Calu3 (cell line): ENCODE data around the gene SLIT3. TPM values are rescaled to one million over a fixed set of nuclear protein-coding genes. Genes with fewer than 3 reads are reported as not detected.

Experiments used
- BruUV-seq: library from RNA; stranded (reverse); fragments of 400-500 nt; replicated peaks from 2 replicates; lab custom pipeline; 2021; lab: Mats Ljungman, UMichigan
- CTCF ChIA-PET: fragments of 300-600 bp; sonication (Branson Sonifier 250); formaldehyde crosslinking; loops from one replicate; lab custom pipeline; 2022; ENCODE audit warnings: antibody characterized with exemption; lab: Charles Lee
- DNase-seq: peaks from one replicate; pipeline ENCODE4 v3.0.0; 2022
- H3K27ac Mint-ChIP-seq: one replicate; pipeline ENCODE4 v1.8.0; 2022; ENCODE audit warnings: mixed read lengths; ENCODE audit not compliant: unreplicated experiment
- H3K27me3 Mint-ChIP-seq: one replicate; pipeline ENCODE4 v1.8.0; 2022; ENCODE audit warnings: mixed read lengths; ENCODE audit not compliant: unreplicated experiment
- H3K36me3 Mint-ChIP-seq: one replicate; pipeline ENCODE4 v1.8.0; 2022; ENCODE audit warnings: mild to moderate bottlenecking, moderate library complexity, mixed read lengths; ENCODE audit not compliant: insufficient read depth, unreplicated experiment
- H3K4me1 Mint-ChIP-seq: one replicate; pipeline ENCODE4 v1.8.0; 2022; ENCODE audit warnings: mild to moderate bottlenecking, low read depth, mixed read lengths; ENCODE audit not compliant: unreplicated experiment
- H3K4me3 Mint-ChIP-seq: one replicate; pipeline ENCODE4 v1.8.0; 2022; ENCODE audit warnings: mild to moderate bottlenecking, low read depth, moderate library complexity, mixed read lengths; ENCODE audit not compliant: unreplicated experiment
- H3K9me3 Mint-ChIP-seq: one replicate; pipeline ENCODE4 v1.8.0; 2022; ENCODE audit warnings: low read depth, mixed read lengths; ENCODE audit not compliant: unreplicated experiment
- intact Hi-C: fragments of 100-400 bp; cut with micrococcal nuclease; formaldehyde crosslinking; loops from one replicate; pipeline ENCODE4 v1.10.0; 2022; ENCODE audit not compliant: unreplicated experiment
- total RNA-seq: library from RNA; stranded (reverse); gene quantifications from 2 replicates; pipeline ENCODE4 v1.2.3, GENCODE V29; 2022
- TF ChIP-seq, protein P1 (sequence below): fragments of 200-600 bp; IDR thresholded peaks from one replicate; pipeline ENCODE4 v1.8.0; 2022; ENCODE audit warnings: antibody characterized with exemption; ENCODE audit not compliant: unreplicated experiment

The SLIT3 gene
- total RNA-seq, 1 experiment from 2014 or later: not detected

DNA sequence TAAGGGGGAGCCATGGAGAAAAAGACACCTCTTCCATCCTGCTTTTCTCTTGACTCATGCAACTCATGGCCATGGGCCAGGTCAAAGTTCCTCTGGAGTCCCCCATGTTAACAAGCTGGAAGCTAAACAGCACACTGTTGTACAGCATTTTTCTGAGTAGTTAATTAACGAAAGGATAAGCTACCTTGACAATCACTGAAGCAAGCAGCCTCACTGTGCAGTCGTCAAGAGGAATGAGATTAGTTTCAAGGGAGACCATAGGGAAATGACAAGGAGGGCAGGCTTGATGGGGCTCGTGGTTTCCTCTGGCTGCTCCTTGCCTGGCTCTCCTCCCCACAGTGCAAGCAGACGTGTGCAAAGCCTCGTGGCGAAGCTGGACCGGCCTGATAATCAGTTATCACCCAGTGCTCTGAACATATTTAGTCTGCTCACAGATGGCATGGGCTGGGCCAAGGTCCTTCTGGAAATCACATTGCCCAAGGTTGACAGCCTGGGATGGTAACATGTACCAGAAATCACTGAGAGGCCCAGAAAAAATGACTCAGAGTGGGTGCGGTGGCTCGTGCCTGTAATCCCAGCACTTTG is 209.5 kb downstream of the SLIT3 start:
- intact Hi-C loops: no loop called here
- H3K4me1 Mint-ChIP-seq: no peaks in the 10 kb centered on the region
- H3K4me3 Mint-ChIP-seq: no peak overlapping the region
- CTCF ChIA-PET: no interaction called here
- no peak for DNase-seq
- peaks cover 2% of the 10 kb centered on the region for H3K9me3 Mint-ChIP-seq
- TF ChIP-seq, protein P1, sequence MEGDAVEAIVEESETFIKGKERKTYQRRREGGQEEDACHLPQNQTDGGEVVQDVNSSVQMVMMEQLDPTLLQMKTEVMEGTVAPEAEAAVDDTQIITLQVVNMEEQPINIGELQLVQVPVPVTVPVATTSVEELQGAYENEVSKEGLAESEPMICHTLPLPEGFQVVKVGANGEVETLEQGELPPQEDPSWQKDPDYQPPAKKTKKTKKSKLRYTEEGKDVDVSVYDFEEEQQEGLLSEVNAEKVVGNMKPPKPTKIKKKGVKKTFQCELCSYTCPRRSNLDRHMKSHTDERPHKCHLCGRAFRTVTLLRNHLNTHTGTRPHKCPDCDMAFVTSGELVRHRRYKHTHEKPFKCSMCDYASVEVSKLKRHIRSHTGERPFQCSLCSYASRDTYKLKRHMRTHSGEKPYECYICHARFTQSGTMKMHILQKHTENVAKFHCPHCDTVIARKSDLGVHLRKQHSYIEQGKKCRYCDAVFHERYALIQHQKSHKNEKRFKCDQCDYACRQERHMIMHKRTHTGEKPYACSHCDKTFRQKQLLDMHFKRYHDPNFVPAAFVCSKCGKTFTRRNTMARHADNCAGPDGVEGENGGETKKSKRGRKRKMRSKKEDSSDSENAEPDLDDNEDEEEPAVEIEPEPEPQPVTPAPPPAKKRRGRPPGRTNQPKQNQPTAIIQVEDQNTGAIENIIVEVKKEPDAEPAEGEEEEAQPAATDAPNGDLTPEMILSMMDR: no peak
- no peak overlapping the region for H3K27ac Mint-ChIP-seq
- no peaks in the 10 kb centered on the region for H3K36me3 Mint-ChIP-seq
- no TSS peak for BruUV-seq
- peaks cover 17% of the 10 kb centered on the region for H3K27me3 Mint-ChIP-seq

DNA sequence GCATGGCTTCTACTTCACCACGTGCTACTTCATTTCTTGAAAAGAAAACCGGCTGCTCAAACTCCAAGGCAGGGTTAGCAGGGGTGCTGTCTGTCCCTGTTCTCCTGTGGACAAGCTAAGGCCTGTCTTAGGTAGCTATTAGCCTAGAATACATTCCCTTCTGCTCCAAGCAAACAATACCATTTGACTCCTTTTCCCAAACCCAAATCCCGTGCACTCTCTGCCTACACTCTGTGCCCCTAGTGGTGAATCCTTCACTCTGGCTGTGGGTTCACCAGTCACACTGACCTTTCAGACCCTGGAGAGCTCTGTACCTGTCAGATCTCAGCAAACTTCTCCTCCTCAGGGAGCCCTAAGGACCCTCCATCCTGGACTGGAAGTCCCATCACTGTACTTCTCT is 211.6 kb downstream of the SLIT3 start:
- intact Hi-C loops: no loop called here
- Mint-ChIP-seq H3K4me1 (no peaks in the 10 kb centered on the region), H3K9me3 (peaks cover 2% of the 10 kb centered on the region), H3K4me3 (no peak overlapping the region), H3K27me3 (no peaks in the 10 kb centered on the region), H3K27ac (no peak overlapping the region), H3K36me3 (no peaks in the 10 kb centered on the region)
- no TSS peak for BruUV-seq
- TF ChIP-seq, protein P1: no peak
- DNase-seq: no peak
- CTCF ChIA-PET: no interaction called here

DNA sequence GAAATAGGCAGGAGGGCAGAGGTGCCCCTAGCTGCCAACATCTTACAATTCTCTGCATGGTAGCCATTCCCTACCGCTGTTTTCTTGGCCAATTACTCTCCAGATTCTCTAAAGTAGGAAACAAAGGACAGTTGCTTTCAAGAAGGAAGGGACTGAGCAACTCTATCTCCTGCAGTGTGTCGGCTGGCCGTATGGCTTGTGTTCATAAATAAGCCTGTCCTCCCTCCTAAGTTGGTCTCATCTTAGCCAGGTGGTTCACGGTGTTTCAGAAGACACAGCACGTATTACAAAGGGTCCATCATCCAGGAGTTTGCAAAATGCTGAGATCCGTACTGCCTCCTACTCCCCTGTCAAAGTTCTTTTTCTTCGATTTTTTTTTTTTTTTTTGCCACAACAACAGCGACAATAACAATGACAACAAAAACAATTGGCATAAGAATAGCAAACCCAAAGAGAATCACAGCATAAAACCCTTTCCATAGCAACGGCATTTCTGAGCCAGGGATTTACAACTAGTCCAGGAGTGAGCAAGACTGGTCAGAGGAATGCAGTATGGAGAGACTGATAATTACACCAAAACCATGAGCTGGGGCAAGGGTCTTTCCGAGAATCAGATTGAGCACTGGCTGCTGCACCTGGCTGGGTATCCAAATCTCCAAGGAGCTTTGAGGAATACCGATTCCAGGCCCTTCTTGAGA is 212.8 kb downstream of the SLIT3 start:
- H3K36me3 Mint-ChIP-seq: no peaks in the 10 kb centered on the region
- no peak overlapping the region for H3K4me3 Mint-ChIP-seq
- BruUV-seq: no TSS peak
- peaks cover 2% of the 10 kb centered on the region for H3K9me3 Mint-ChIP-seq
- H3K27me3 Mint-ChIP-seq: no peaks in the 10 kb centered on the region
- no peak for DNase-seq
- intact Hi-C loops: no loop called here
- H3K27ac Mint-ChIP-seq: no peak overlapping the region
- no peaks in the 10 kb centered on the region for H3K4me1 Mint-ChIP-seq
- TF ChIP-seq, protein P1: no peak
- CTCF ChIA-PET: no interaction called here

DNA sequence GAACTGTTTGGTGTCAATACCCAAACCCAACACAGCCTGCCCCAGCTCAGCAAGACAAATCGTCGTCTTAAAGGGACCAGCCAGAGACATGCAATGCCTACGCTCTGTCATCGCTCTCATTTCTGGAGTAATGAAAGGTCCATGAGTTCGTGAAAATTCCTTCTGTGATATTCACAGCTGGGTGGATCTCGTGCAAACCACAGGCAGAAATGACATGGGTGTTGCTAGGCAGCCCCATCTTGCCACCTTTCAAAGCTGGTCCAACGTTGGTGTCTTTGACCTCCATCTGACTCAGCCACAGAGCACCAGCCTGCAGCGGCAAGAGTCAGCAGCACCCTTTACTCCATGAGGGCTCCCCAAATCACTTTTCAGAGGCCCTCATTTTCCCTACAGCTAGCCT is 215.3 kb downstream of the SLIT3 start:
- Mint-ChIP-seq H3K36me3 (no peaks in the 10 kb centered on the region), H3K9me3 (peaks cover 2% of the 10 kb centered on the region), H3K4me3 (no peak overlapping the region), H3K27ac (no peak overlapping the region), H3K27me3 (no peaks in the 10 kb centered on the region), H3K4me1 (no peaks in the 10 kb centered on the region)
- intact Hi-C loops: no loop called here
- TF ChIP-seq, protein P1: no peak
- CTCF ChIA-PET: no interaction called here
- no TSS peak for BruUV-seq
- DNase-seq: no peak
